ENCODE data around the gene THAP3.
"Not testable (repeated sequence)": the region's sequence is repeated elsewhere in the genome, so short reads cannot be mapped to it uniquely, and the experiment has no call there.

The THAP3 gene

DNA sequence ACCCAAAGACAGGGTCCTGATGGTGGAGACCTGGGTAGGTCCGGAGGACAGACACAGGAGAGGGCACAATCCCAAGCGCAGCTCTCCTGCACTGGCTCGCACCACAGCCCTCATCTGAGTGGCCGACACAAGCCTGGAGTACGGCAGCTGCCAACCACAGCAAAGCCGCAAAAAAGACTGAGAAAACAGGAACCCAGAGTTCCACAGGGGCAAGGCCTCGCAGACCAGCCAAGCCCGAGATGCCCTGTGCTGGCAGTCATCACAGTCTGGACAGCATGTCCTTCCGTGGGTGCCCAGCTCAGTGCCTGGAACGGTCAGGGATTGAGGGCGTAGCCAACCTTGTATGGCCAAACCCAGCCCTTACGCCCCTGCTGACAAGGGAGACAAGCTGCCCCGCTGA lies 33.4 kb upstream of the THAP3 start:
- DNase-seq (ENCODE audit: low read depth, low spot score): no peak

DNA sequence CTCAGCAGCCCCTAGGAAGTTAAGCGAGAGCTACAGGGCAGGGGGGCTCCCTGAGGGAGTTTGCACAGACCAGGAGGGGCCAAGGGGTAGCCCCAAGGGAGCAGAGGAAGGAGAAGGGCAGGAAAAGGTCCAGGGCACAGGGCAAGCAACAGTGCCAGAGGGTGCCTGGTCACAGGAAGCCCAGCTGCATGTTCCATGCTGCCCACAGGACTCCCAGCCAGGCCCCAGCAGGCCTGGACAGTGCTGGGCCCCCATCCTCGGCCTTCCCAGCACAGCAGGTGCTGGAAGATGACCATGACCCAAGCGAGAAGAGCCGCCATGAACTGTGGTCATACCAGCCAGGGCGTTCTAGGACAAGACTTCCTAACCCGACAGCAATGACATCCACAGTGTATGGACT lies 33.0 kb upstream of the THAP3 start:
- no peak for DNase-seq (ENCODE audit: low read depth, low spot score)

DNA sequence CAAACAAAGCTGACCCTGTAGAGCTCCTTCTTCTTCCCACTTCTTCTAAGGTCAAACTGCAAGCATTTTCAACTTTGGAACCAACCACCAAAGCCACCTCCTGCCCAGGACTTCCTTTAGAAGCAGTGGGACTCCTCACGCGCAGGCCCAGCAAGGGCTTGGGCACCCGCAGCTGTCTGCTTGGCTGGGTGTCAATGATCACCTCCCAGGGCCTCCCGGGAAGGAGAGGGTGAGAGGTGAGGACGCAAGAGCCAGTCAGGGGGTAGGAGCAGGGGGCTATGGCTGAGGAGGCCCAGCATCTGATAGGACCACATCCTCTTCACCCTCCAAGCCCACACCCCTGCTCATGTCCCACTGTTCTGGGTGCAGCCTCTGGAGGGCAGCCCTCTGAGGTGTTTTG lies 32.2 kb upstream of the THAP3 start:
- no peak for DNase-seq (ENCODE audit: low read depth, low spot score)

DNA sequence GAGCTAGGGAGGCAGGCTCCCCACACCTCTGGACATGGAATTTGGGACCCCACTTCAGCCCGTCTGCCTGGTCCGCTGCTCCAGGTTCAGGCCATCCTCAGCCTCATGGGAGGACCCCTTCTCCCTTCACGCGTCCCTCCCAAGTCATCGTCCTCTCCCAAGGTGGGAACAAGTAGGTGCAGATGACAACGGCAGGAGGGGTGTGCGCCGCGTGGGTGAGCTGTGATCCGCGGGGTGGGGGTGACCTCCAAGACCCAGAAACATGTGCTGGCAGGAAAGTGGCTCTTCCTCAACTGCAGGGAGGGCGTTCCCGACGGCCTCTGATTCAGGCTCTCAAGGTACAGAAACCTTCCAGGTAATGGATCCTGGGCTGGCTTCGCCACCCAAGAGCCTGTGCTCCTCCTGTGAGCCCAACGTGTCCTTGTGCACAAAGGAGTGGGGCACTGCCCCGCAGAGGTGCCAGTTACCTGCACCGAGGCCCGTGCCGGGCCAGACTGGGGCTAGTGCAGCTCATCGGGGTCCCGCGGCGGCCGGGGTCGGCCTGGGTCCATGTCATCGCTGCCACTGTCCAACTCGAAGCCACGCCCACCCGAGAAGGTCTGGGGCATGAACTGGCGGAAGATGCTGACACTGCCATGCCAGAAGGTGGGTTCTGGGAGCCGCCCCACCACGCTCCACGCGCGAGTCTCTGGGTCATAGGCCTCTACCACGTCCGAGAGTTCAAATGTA lies 31.6 kb upstream of the THAP3 start:
- no peak for DNase-seq (ENCODE audit: low read depth, low spot score)

DNA sequence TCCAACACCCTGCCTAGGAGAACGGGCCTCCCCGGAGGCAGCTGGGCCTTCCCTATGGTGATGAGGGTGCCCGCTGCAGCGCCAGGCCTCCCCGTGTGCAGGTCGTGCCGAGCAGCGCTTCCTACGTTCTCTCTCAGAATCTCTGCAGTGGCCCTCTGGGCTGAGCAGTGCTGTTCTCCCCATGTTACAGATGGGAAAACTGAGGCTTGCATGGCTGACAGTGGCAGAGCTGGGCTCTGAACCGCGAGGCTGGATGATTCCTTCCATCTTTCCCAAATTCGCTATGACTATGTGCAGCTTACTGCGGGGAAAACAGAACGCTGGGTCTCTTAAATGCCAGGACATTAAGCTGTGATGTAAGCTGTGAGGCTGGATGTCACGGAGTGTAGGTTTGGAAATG lies 30.9 kb upstream of the THAP3 start:
- DNase-seq (ENCODE audit: low read depth, low spot score): no peak

DNA sequence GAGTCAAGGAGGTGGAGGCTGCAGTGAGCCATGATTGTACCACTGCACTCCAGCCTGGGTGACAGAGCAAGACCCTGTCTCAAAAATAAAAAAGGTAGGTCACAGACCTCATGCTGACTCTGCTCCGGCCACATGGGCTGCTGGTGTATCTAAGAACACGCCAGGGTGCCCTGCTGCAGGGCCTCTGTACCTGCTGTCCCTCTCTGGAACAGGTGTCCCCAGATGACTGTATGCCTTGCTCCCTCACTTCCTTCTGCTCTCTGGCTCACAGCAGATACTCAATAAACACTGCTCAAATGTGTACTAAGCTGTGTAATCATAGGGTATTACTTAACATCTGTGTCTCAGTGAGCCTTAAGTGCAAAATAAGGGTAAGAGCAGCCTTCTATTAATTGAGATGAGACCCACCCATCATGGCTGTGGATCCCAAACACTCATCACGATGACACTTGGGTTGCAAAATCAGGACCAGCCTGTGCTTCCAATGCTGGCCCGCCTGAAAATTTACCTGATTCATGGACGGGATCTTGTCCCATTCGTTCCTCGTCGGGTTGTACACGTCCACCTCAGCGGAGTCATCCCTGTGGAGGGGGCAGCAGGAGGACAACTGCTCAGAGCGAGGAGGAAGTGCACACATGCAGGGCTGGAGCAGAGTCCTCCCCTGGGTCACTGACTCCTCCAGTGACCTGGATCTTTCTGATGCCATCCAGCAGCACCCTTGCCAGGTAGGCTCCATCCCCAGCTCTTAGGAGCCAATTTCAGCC lies 29.5 kb upstream of the THAP3 start:
- DNase-seq (ENCODE audit: low read depth, low spot score): no peak

DNA sequence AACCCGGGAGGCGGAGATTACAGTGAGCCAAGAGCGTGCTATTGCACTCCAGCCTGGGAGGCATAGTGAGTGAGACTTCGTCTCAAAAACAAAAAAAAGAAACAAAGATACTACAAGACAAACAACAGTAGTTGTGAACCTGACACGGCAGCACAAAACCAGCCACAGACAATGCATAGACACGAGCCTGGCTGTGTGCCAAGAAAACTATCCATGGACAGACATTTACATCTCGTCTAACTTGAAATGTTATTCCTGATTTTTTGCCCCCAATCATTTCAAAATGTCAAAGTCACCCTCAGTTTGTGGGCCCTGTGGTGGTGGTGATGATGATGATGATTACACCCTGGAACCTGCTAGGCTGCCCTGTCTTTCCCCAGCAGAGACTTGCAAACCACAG lies 28.3 kb upstream of the THAP3 start:
- no peak for DNase-seq (ENCODE audit: low read depth, low spot score)

DNA sequence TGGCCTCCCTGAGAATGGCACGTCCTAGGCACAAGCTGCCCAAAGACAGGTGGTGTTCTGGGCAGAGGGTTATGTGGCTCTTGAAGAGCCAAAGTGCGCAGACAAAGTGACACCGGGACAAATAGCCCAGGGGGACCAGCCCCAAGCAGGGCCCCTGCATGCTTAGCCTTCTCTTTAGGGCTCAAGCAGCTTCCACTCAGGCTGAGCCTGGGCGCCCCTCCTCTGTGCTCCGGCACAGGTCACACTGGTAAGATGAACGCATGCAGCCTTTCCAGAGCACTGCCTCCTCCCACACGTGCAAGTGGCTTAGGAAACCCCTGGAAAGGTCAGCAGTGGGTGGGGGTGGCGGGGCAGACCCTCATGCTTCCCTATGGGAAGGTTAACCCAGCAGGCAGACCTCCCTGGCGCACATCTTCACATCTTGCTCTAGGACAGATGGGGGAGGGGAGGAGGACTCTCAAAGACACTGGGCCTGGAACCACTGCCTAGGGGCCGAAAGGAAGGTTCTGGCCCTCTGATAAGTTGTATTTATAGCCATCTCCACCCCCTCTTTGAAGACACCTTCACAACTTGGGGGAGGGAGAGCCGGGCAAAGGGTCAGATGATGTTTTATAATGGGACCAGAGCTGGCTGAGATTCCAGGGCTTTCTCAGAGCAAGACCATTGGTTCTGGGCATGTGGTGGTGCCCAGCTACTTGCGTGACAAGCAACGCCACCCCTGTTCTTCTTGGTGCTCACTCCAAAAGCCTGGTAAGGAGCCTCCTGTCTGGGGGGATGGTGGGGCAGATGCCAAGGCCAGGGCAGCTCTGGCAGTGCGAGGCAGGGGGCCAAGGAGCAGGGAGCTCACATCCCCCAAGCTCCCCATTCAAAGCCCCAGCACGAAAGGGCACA lies 27.5 kb upstream of the THAP3 start:
- DNase-seq (ENCODE audit: low read depth, low spot score): no peak

DNA sequence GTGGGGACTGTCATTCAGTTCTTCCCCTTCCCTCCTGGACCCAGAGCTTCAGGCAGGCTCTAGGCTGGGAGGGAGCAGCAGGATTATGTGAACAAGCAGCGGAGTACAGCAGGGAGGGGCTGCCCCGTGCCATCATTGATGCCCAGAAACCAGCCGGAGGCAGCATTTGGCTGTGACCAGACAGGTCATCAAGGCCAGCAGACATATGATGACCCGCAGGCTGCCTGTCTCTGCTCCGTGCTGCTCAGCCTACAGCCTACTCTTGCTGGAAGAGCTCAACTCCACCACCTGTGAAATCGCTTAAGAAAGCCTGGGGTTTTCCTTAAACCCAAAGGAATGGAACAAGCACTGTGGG lies 26.9 kb upstream of the THAP3 start:
- DNase-seq (ENCODE audit: low read depth, low spot score): no peak

DNA sequence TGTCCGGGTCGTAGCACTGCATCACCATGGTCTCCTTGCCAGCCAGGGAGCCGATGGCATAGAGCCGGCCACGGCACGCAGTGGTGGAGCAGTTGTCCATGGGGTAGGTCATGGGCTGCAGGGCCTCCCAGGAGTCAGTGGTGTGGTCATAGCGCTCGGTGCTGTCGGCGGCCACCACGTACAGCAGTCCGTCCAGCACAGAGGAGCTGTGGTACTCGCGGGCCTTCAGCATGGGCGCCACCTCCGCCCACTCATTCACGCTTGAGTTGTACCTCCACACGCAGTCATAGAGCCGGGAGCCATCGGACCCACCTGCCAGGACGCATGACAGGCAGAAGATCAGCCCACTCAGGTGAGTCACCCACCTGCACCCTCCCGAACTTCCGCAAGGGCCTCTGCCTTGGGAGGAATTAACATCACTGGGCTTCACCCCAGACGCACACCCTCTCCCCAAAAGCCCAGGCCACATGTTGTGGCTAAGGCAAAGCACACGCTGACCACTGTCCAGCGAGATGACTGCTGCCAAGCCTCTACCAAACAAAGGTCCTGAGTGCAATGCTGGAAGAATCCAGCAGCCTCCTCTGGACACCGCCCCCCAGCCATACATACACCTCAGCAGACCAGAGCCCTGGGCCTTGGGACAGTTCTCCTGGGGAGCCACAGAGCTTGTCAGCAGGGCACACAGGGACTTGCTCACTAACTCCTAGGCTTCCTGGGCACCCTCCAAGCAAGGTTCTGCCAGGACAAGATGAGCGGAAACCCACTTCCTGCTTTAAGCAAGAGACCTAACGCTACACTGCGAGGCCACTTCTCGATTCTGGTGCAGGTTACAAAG lies 25.3 kb upstream of the THAP3 start:
- no peak for DNase-seq (ENCODE audit: low read depth, low spot score)

DNA sequence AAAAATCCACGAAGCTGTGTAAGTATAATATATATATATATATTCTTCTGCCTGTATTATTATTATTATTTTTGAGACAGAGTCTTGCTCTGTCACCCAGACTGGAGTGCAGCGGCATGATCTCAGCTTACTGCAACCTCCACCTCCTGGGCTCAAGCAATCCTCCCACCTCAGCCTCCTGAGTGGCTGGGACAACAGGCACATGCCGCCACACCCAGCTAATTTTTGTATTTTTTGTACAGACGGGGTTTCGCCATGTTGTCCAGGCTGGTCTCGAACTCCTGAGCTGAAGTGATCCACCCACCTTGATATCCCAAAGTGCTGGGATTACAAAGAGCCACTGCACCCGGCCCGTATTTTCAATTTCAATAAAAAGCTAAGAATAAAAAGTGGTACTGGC lies 24.7 kb upstream of the THAP3 start:
- DNase-seq (ENCODE audit: low read depth, low spot score): not testable (repeated sequence)

DNA sequence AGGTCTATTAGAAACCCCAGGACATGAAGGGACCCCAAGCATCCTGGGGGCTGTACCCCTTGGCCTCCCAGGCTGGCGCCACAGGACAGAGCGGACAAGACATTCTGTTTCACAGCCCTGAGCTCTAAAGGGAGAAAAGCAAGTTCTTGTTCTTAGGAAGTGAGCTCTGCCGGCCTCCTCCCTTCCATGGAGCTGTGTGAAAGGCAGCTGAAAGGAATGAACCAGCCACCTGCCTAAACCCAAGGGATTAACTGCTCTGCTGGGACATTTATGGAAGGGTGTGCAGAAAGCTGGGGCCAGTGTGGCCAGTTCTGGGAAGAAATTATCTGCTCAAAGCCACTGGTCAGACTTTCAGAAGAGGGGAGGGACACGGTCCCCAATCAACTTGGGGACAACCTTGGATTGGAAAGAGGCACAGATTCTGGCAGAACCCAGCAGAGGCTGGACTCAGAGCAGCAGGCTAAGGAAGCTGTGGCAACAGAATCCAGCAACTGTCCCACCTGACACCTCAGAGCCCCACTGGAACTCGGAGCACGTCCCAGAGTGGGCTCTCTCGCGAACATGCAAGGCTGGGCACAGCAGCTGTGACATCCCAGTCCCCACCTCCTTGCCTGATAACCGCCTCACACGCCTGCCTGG lies 24.1 kb upstream of the THAP3 start:
- DNase-seq (ENCODE audit: low read depth, low spot score): no peak

DNA sequence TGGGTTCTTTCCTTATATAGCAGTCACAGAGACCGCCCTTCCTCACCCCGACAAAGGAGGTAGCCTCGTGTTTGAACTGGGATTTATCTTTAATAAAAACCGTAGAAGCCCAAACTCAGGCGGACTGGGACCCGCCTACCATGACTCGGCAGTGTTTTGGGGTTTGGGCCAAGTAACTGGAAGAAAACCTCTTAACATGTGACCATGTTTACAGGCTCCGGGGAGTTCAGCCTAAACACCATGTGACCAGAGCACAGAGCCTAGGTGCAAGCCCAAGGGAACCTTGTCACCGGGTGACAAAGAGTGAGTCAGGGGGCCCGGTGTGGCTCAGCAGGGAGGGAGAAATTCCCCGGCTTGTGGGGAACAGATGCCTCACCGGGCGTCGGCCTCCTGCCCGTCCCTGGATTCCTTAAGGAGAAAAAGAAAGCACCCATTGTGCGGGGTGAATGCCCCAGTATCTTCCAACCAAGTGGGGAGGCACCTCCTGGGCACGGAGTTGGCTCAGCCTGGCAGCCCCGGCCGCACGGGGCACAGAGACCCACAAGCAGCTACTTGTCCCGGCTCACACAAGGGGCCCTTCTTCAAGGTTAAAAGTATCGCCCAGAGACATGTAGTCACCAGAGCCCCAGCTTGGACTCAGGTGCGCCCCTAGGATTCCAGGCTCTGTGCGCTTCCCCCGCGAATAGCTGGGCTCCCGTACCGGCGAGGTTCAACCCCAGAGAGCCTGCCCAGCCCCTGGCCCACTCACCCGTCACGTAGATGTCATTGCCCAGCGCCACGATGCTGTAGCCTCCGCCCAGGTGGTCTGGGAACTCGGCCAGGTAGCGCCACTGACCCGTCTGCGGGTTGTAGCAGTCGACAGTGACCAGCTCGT lies 23.4 kb upstream of the THAP3 start:
- no peak for DNase-seq (ENCODE audit: low read depth, low spot score)

DNA sequence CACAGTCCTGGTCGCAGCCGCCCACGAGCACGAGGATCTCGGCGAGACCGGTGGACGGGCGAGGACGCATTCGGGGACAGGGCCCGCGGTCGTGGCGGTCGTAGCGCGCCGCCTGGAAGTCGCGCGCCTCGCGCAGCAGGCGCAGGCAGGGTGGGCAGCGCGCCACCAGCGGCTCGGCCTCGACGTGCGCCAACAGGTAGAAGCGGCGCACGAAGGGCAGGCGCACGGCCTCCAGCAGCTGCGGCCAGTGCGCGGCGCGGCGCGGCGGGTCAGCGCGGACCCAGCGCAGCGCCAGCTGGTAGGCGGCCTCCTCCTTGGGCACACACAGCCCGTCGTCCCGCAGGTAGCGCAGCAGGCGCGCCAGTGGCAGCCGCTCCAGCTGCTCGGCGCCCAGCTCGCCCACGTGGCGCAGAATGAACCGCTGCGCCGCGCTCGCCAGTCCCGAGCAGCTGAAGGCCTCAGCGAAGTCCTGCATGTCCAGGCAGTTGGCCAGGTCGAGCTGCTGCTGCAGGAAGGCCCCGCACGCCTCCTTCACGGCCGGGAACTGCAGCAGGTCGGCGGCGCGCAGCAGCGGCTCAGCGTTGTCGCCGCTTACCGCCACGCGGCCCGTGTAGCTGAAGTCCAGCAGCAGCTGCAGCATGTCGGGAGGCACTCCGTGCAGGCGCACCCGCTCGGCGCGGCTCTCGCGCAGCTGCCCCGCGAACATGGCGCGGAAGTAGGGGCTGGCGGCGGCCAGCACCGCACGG lies 22.6 kb upstream of the THAP3 start:
- DNase-seq (ENCODE audit: low read depth, low spot score): no peak

DNA sequence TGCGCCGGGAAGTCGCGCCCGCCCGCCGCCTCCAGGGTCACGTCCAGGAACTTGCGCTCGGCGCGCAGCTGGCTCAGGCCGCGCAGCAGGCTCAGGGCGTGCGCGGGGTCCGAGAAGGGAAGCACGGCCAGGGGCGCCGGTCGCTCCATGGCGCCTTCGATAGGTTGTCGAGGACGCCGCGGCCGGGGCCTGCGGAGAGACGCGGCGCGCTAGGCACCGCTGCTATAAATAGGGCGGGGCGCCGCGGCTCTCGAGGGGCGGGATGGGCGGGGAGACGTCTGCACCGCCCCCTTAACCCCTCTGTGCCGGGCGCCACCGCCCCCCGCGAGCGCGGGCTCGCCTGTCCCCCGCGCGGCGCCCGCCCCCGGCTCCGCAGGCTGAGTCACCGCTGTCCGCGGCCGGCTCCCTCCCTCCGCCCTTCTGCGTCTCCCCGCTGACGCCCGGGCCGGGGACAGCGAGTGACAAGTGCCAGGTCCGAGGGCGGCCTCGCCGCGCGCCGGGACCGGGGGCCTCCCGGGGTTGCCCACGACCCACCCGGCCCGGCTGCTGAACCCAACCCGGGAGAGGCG lies 21.9 kb upstream of the THAP3 start, which contains the start of gene KLHL21:
KLHL21 (minus strand) TSS at position 201 of the 569 bp plus-strand sequence; CDS start at position 149, 52 bp downstream.
- DNase-seq (ENCODE audit: low read depth, low spot score): no peak

DNA sequence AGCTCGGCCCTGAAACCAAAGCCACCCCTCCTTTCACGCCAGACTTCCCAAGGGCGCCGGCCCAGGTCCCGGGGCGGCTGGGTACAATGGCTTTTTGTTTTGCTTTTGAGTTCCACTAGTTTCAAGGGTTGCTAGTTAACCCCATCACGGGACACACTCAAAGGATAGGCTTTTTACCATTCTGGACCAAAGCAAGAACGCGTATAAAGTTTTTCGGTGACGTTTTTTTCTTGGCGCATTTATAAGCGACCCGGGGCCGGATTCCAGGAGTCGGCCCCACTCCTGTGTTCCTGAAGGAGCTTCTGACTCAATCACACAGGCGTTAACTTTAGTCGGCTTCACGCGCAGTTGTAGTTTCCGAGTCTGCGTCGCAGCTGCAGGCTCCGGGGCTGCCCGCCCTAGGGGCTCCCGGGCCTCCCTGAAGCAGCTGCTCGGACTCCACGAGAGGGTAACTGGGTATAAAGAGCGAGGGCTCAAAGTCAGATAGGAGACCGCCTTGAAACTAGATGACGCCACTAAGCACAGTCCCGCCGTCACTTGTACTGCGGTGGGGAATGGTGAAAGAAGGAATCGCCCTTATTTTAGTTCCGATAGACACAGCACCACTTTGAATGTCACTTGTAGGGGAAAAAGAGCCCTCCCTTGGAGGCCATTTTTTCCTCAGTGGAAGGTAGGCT lies 21.3 kb upstream of the THAP3 start:
- no peak for DNase-seq (ENCODE audit: low read depth, low spot score)

DNA sequence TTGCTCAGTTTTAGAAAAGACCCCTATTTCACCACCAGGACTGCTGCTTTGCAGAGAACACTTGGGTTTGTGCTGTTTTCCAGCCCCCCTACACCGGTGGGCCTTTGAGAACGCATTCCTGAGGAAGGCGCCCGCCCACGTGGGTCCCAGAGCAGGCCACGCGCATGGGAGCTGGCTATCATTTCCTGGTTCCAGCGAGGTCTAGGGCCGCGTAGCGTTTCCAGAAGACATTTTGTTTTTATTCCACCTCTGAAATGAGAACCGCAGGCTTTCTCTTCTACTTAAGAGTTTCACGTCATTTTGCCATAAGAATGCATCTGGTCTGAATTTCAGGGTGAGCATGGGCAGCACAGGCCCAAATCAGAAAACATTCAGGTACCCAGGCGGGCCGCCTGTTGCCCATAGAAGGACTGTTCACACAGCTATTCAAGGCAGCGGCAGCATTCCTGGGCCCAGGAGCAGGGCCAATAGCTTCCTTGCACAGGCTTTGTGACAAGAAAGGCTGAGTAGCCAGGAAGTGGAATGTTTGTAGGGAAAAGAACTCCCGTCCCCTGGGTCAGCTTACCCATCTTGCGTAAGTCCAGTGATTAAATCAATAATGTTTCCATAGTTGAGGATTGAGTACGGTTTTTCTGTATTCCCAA lies 20.6 kb upstream of the THAP3 start:
- no peak for DNase-seq (ENCODE audit: low read depth, low spot score)

Data from smooth muscle cell of the brain vasculature (primary cell).